ENCODE data around the gene SGPL1.

SGPL1 gene

GRCh38 chr10:70903262-70903921 lies 87.6 kb downstream of the SGPL1 start:
- in situ Hi-C loops (cut with MboI; ENCODE audit: low sequenced_read_pairs) = no loop called here

- in situ Hi-C loops (cut with MboI; ENCODE audit: low sequenced_read_pairs) = no loop called here
Measured at GRCh38 chr10:70905071-70906021, 89.6 kb downstream of the SGPL1 start.

GRCh38 chr10:70906031-70906783 lies 90.5 kb downstream of the SGPL1 start:
- in situ Hi-C loops (cut with MboI; ENCODE audit: low sequenced_read_pairs) = no loop called here

GRCh38 chr10:70906953-70907636 lies 91.3 kb downstream of the SGPL1 start:
- in situ Hi-C loops (cut with MboI; ENCODE audit: low sequenced_read_pairs) = no loop called here

- in situ Hi-C loops (cut with MboI; ENCODE audit: low sequenced_read_pairs) = no loop called here
Measured at GRCh38 chr10:70907637-70908405, 92.1 kb downstream of the SGPL1 start.

- in situ Hi-C loops (cut with MboI; ENCODE audit: low sequenced_read_pairs) = no loop called here
Measured at GRCh38 chr10:70908406-70909296, 92.9 kb downstream of the SGPL1 start.

- in situ Hi-C loops (cut with MboI; ENCODE audit: low sequenced_read_pairs) = no loop called here
Measured at GRCh38 chr10:70909326-70909935, 93.7 kb downstream of the SGPL1 start.

- in situ Hi-C loops (cut with MboI; ENCODE audit: low sequenced_read_pairs) = no loop called here
Measured at GRCh38 chr10:70910486-70911341, 95.0 kb downstream of the SGPL1 start.

GRCh38 chr10:70911386-70911785 lies 95.6 kb downstream of the SGPL1 start:
- in situ Hi-C loops (cut with MboI; ENCODE audit: low sequenced_read_pairs) = no loop called here

- in situ Hi-C loops (cut with MboI; ENCODE audit: low sequenced_read_pairs) = no loop called here
Measured at GRCh38 chr10:70912556-70912955, 96.8 kb downstream of the SGPL1 start.

GRCh38 chr10:70913191-70913892 lies 97.6 kb downstream of the SGPL1 start:
- in situ Hi-C loops (cut with MboI; ENCODE audit: low sequenced_read_pairs) = no loop called here

GRCh38 chr10:70913893-70914240 lies 98.1 kb downstream of the SGPL1 start:
- in situ Hi-C loops (cut with MboI; ENCODE audit: low sequenced_read_pairs) = no loop called here

GRCh38 chr10:70914316-70914864 lies 98.6 kb downstream of the SGPL1 start:
- in situ Hi-C loops (cut with MboI; ENCODE audit: low sequenced_read_pairs) = no loop called here

- in situ Hi-C loops (cut with MboI; ENCODE audit: low sequenced_read_pairs) = no loop called here
Measured at GRCh38 chr10:70915206-70915605, 99.5 kb downstream of the SGPL1 start.

- in situ Hi-C loops (cut with MboI; ENCODE audit: low sequenced_read_pairs) = no loop called here
Measured at GRCh38 chr10:70915806-70916205, 100.1 kb downstream of the SGPL1 start.

- in situ Hi-C loops (cut with MboI; ENCODE audit: low sequenced_read_pairs) = no loop called here
Measured at GRCh38 chr10:70916241-70916640, 100.5 kb downstream of the SGPL1 start.

- in situ Hi-C loops (cut with MboI; ENCODE audit: low sequenced_read_pairs) = no loop called here
Measured at GRCh38 chr10:70917226-70917625, 101.5 kb downstream of the SGPL1 start.

All from HL-60/S4 (cell line).